Measurements from ENCODE around the gene RNF151.
A peak's percentile ranks its signal among the peaks of the same experiment; 100 is the strongest.
"Not testable (repeated sequence)": the region's sequence is repeated elsewhere in the genome, so short reads cannot be mapped to it uniquely, and the experiment has no call there.

The RNF151 gene

GRCh38 chr16:1939833-1940232, 26.8 kb upstream of the RNF151 start:
- DNase-seq = not testable (repeated sequence)

GRCh38 chr16:1940273-1941161, 26.1 kb upstream of the RNF151 start:
- DNase-seq = no peak

- no peak for DNase-seq
These were observed 25.3 kb upstream of the RNF151 start for GRCh38 chr16:1941162-1942046.

GRCh38 chr16:1942047-1942809, 24.4 kb upstream of the RNF151 start:
- no peak for DNase-seq

GRCh38 chr16:1942810-1943726, 23.6 kb upstream of the RNF151 start, which contains the start of gene MSRB1:
TSS of gene MSRB1 (minus strand) at chr16:1943199. CDS start at chr16:1943156, 43 bp downstream.
- DNase-seq = peak; percentile 99 to 100

- no peak for DNase-seq
These were observed 21.9 kb upstream of the RNF151 start for GRCh38 chr16:1944612-1945199.

- DNase-seq = no peak
These were observed 20.9 kb upstream of the RNF151 start for GRCh38 chr16:1945559-1946391.

- DNase-seq = no peak
These were observed 19.9 kb upstream of the RNF151 start for GRCh38 chr16:1946495-1947368.

GRCh38 chr16:1947369-1947670, 19.3 kb upstream of the RNF151 start:
- no peak for DNase-seq

GRCh38 chr16:1949507-1949906, 17.1 kb upstream of the RNF151 start:
- no peak for DNase-seq

GRCh38 chr16:1950047-1950446, 16.6 kb upstream of the RNF151 start:
- DNase-seq = no peak

- no peak for DNase-seq
These were observed 16.1 kb upstream of the RNF151 start for GRCh38 chr16:1950559-1950958.

GRCh38 chr16:1953734-1954133, 12.9 kb upstream of the RNF151 start:
- no peak for DNase-seq

- not testable (repeated sequence) for DNase-seq
These were observed 9.1 kb upstream of the RNF151 start for GRCh38 chr16:1957434-1958142.

GRCh38 chr16:1958143-1958491, 8.5 kb upstream of the RNF151 start:
- DNase-seq = not testable (repeated sequence)

GRCh38 chr16:1958715-1959268, 7.9 kb upstream of the RNF151 start:
- DNase-seq = no peak

GRCh38 chr16:1959269-1960039, 7.2 kb upstream of the RNF151 start, which contains the start of gene NDUFB10:
TSS of gene NDUFB10 (plus strand) at chr16:1959538. CDS start at chr16:1959625, 87 bp downstream.
- DNase-seq = peak; percentile 93 to 97

All from stimulated activated CD4-positive, alpha-beta T cell treated with anti-CD3 and anti-CD28 coated beads, Interleukin-2, amount 100 ng/mL, for 24 hours (primary cell).